Loucy (cell line): ENCODE measurements around the gene HEPHL1.

ENCODE experiments used
- H2AFZ ChIP-seq: fragments of 200-600 bp; sonication (generic); 2 replicates; pipeline ENCODE4 v1.6.0; 2016; ENCODE audit warnings: antibody characterized with exemption, mild to moderate bottlenecking, low read length, moderate library complexity
- H3F3A ChIP-seq: fragments of 200-600 bp; 2 replicates; pipeline ENCODE4 v1.6.0; 2016; ENCODE audit warnings: antibody characterized with exemption, low read depth, mild to moderate bottlenecking
- H3K27me3 ChIP-seq: fragments of 200-600 bp; sonication (generic); 2 replicates; pipeline ENCODE4 v1.6.1; 2014; ENCODE audit warnings: low read length, mild to moderate bottlenecking; ENCODE audit not compliant: insufficient read depth, poor library complexity, severe bottlenecking
- H3K36me3 ChIP-seq: fragments of 200-600 bp; sonication (generic); 2 replicates; pipeline ENCODE4 v1.6.1; 2016; ENCODE audit warnings: low read length; ENCODE audit not compliant: insufficient read depth
- H3K4me1 ChIP-seq: fragments of 200-600 bp; sonication (generic); 2 replicates; pipeline ENCODE4 v1.5.1; 2014; ENCODE audit warnings: low read length, mild to moderate bottlenecking; ENCODE audit not compliant: insufficient read depth, poor library complexity, severe bottlenecking
- H3K4me2 ChIP-seq: fragments of 200-600 bp; sonication (generic); 2 replicates; pipeline ENCODE4 v1.6.0; 2014; ENCODE audit warnings: antibody characterized with exemption, low read length, low read depth, mild to moderate bottlenecking; ENCODE audit not compliant: poor library complexity, severe bottlenecking
- H3K4me3 ChIP-seq: fragments of 200-600 bp; sonication (generic); 2 replicates; pipeline ENCODE4 v1.5.1; 2014; ENCODE audit warnings: low read length, mild to moderate bottlenecking, mixed read lengths; ENCODE audit not compliant: poor library complexity, severe bottlenecking
- H3K79me2 ChIP-seq: fragments of 200-600 bp; sonication (generic); 2 replicates; pipeline ENCODE4 v1.6.1; 2014; ENCODE audit warnings: low read length; ENCODE audit not compliant: insufficient read depth
- H3K9ac ChIP-seq: fragments of 200-600 bp; sonication (generic); 2 replicates; pipeline ENCODE4 v1.6.0; 2014; ENCODE audit warnings: mild to moderate bottlenecking, low read depth, low read length, moderate library complexity; ENCODE audit not compliant: poor library complexity, severe bottlenecking
- H3K9me2 ChIP-seq: fragments of 200-600 bp; sonication (generic); replicated peaks from 2 replicates; pipeline ENCODE4 v1.6.1; 2016; ENCODE audit warnings: low read depth, low read length, mixed read lengths
- H3K9me3 ChIP-seq: fragments of 200-600 bp; sonication (generic); 2 replicates; pipeline ENCODE4 v1.6.1; 2014; ENCODE audit warnings: mild to moderate bottlenecking, antibody characterized with exemption, low read length, low read depth; ENCODE audit not compliant: insufficient read depth
- H4K20me1 ChIP-seq: fragments of 200-600 bp; sonication (generic); 2 replicates; pipeline ENCODE4 v1.6.0; 2014; ENCODE audit warnings: antibody characterized with exemption, low read length, mild to moderate bottlenecking; ENCODE audit not compliant: insufficient read depth, poor library complexity, severe bottlenecking
- EZH2phosphoT487 ChIP-seq: fragments of 200-600 bp; IDR thresholded peaks from 2 replicates; pipeline ENCODE4 v1.6.1; 2018; ENCODE audit warnings: antibody characterized with exemption, mild to moderate bottlenecking, moderate library complexity, borderline replicate concordance
- TF ChIP-seq, protein P1 (sequence below): fragments of 200-600 bp; sonication (generic); conservative IDR thresholded peaks from 2 replicates; pipeline ENCODE4 v1.5.1; 2014; ENCODE audit warnings: mild to moderate bottlenecking, antibody characterized with exemption, low read length

The HEPHL1 gene

GRCh38 chr11:94150056-94150455 lies 128.9 kb downstream of the HEPHL1 start:
- peaks cover 78% of the 10 kb centered on the region; the same call in 1 of the 2 replicates for H3K79me2 ChIP-seq
- peaks cover 12% of the 10 kb centered on the region; the same call in 1 of the 2 replicates for H3K36me3 ChIP-seq
- no peak overlapping the region for H3K4me2 ChIP-seq
- H3K4me1 ChIP-seq = peaks cover 24% of the 10 kb centered on the region
- no peaks in the 10 kb centered on the region for H3F3A ChIP-seq
- no peaks in the 10 kb centered on the region for H3K9me3 ChIP-seq
- no peak overlapping the region for H3K9ac ChIP-seq
- no peaks in the 10 kb centered on the region for H3K9me2 ChIP-seq
- no peak for TF ChIP-seq EZH2phosphoT487
- TF ChIP-seq, protein P1, sequence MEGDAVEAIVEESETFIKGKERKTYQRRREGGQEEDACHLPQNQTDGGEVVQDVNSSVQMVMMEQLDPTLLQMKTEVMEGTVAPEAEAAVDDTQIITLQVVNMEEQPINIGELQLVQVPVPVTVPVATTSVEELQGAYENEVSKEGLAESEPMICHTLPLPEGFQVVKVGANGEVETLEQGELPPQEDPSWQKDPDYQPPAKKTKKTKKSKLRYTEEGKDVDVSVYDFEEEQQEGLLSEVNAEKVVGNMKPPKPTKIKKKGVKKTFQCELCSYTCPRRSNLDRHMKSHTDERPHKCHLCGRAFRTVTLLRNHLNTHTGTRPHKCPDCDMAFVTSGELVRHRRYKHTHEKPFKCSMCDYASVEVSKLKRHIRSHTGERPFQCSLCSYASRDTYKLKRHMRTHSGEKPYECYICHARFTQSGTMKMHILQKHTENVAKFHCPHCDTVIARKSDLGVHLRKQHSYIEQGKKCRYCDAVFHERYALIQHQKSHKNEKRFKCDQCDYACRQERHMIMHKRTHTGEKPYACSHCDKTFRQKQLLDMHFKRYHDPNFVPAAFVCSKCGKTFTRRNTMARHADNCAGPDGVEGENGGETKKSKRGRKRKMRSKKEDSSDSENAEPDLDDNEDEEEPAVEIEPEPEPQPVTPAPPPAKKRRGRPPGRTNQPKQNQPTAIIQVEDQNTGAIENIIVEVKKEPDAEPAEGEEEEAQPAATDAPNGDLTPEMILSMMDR = no peak
- H3K4me3 ChIP-seq = no peak overlapping the region
- H2AFZ ChIP-seq = no peak overlapping the region
- H4K20me1 ChIP-seq = peaks cover 37% of the 10 kb centered on the region
- H3K27me3 ChIP-seq = no peaks in the 10 kb centered on the region

DNA sequence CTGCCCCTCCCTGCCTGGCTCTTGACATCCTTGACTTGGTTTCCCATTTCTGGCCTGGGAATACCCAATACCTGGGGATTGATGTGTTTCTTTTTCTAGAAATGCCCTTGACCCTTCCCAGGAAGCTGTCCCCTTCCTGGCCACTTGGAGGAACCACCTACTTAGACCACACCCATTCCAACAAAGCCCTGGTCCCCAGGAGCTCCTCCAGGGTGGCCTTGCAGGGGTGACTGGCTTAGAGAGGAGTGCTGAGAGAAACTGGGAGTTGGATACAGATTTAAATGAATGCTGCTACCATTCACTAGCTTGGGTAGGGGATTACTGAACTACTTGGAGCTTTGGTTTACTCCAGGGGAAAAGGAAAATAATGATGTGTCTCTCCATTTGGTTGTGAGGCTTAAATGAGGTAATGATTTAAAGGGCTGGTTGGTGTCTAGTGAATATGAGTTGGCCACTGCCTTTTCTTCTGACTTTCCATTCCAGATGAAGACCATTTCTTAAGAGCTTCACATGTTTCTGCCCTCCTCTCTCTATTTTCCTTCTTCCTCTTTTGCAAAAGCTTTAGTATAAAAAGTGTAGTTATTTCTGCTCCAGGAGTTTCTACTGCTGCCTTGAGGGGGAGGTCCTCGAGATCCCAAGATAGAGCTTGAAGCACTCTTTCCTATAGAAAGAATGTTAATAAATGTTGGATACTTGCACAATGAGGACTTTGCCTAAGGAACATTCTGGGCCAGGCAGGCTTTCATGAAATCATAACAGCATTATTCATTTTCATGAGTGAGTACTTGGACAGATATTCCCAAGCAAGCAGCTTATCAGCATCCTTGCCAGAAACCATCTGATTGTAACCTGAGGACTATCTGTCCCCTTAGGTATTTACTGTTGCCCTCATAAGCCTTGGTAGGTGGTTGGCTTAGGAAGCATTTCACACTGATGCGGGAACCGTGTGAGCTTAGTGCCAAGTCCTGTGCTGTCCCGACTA lies 129.8 kb downstream of the HEPHL1 start:
- H3K79me2 ChIP-seq = peaks cover 70% of the 10 kb centered on the region; the same call in 1 of the 2 replicates
- H3K9ac ChIP-seq = no peak overlapping the region
- no peaks in the 10 kb centered on the region for H3K9me2 ChIP-seq
- TF ChIP-seq EZH2phosphoT487 = no peak
- TF ChIP-seq, protein P1 = no peak
- H3K27me3 ChIP-seq = no peaks in the 10 kb centered on the region
- H3K36me3 ChIP-seq = peaks cover 17% of the 10 kb centered on the region; the same call in 1 of the 2 replicates
- no peaks in the 10 kb centered on the region for H3K9me3 ChIP-seq
- peaks cover 29% of the 10 kb centered on the region for H4K20me1 ChIP-seq
- H2AFZ ChIP-seq = no peak overlapping the region
- no peak overlapping the region for H3K4me2 ChIP-seq
- peaks cover 24% of the 10 kb centered on the region for H3K4me1 ChIP-seq
- H3K4me3 ChIP-seq = no peak overlapping the region
- no peaks in the 10 kb centered on the region for H3F3A ChIP-seq

DNA sequence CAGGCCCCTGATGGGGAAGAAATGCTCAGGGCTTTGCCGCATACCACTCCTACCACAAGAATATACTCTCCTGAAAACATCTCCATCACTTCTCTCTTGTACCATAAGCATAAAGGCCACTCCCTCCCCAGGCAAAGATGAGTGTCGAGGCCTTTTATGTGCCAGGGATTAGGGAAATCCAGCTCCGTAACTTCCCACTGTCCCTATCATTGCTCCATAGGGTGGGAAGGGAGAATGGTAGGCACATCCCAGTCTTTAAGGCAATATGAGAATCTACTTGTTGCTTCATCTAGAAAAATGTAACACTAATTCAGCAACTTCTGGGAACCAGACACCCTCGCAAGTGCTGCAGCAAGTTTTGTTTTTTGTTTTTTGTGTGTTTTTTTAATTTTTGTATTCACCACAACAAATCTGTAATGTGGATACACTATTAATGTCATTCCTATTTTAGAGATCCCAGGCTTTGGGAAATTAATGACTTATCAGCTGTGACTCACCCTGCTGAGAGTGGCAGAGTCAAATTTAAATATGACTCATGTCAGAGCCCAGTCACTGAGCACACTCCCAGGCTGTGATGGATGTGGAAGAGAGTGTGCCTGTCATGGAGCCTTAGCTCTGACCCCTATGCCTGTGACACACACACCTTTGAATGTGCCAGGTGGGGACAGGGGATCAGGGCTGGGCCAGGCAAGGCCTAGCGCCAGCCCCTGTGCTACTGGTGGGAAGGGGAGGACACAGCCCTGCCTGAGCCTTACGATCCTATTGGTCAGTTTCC lies 130.9 kb downstream of the HEPHL1 start:
- no peak overlapping the region for H3K9ac ChIP-seq
- no peaks in the 10 kb centered on the region for H3K9me3 ChIP-seq
- H3K27me3 ChIP-seq = no peaks in the 10 kb centered on the region
- H3K79me2 ChIP-seq = peaks cover 65% of the 10 kb centered on the region; the same call in 1 of the 2 replicates
- TF ChIP-seq, protein P1 = no peak
- TF ChIP-seq EZH2phosphoT487 = no peak
- no peak overlapping the region for H3K4me2 ChIP-seq
- H3K4me3 ChIP-seq = no peak overlapping the region
- peaks cover 26% of the 10 kb centered on the region for H4K20me1 ChIP-seq
- no peaks in the 10 kb centered on the region for H3K9me2 ChIP-seq
- H3F3A ChIP-seq = no peaks in the 10 kb centered on the region
- H3K4me1 ChIP-seq = peaks cover 21% of the 10 kb centered on the region
- H3K36me3 ChIP-seq = peaks cover 22% of the 10 kb centered on the region; the same call in 1 of the 2 replicates
- H2AFZ ChIP-seq = no peak overlapping the region
